Astrocyte of the cerebellum (primary cell): Measurements from ENCODE around the gene EXOC6B.
A peak's percentile ranks its signal among the peaks of the same experiment; 100 is the strongest.

ENCODE experiments used
- DNase-seq: peaks from one replicate; pipeline ENCODE4 v3.0.0-alpha.2; 2011; ENCODE audit warnings: low read depth
- H3K4me3 ChIP-seq: 2 replicates; pipeline ENCODE4 v1.5.1; 2011; ENCODE audit warnings: mild to moderate bottlenecking, low read depth, low read length, moderate library complexity
- CTCF ChIP-seq: IDR thresholded peaks from 2 replicates; pipeline ENCODE4 v1.5.1; 2012; ENCODE audit warnings: low read length, low read depth, moderate library complexity, mild to moderate bottlenecking; ENCODE audit errors: missing control alignments
- in situ Hi-C: cut with HindIII; loops from 2 replicates; pipeline ENCODE4 v1.10.0; 2017; ENCODE audit warnings: low sequenced_read_pairs

EXOC6B gene

GRCh38 chr2:72719416-72719815 lies 106.4 kb downstream of the EXOC6B start:
- DNase-seq: no peak
- H3K4me3 ChIP-seq: no peak overlapping the region
- in situ Hi-C loops: no loop called here
- TF ChIP-seq CTCF: no peak

- H3K4me3 ChIP-seq: no peak overlapping the region
- no peak for TF ChIP-seq CTCF
- in situ Hi-C loops: no loop called here
- no peak for DNase-seq
These were observed 107.0 kb downstream of the EXOC6B start for GRCh38 chr2:72718876-72719275.

GRCh38 chr2:72716601-72717000 lies 109.2 kb downstream of the EXOC6B start:
- no peak for TF ChIP-seq CTCF
- no peak for DNase-seq
- in situ Hi-C loops: no loop called here
- H3K4me3 ChIP-seq: no peak overlapping the region

- peak; percentile 11 for TF ChIP-seq CTCF
- no peak for DNase-seq
- no peak overlapping the region for H3K4me3 ChIP-seq
- in situ Hi-C loops: no loop called here
These were observed 112.0 kb downstream of the EXOC6B start for GRCh38 chr2:72713857-72714256.

- in situ Hi-C loops: no loop called here
- TF ChIP-seq CTCF: no peak
- DNase-seq: no peak
- H3K4me3 ChIP-seq: no peak overlapping the region
These were observed 112.9 kb downstream of the EXOC6B start for GRCh38 chr2:72712977-72713376.

- no peak for DNase-seq
- in situ Hi-C loops: no loop called here
- no peak for TF ChIP-seq CTCF
- no peak overlapping the region for H3K4me3 ChIP-seq
These were observed 113.5 kb downstream of the EXOC6B start for GRCh38 chr2:72712304-72712703.
